HCT116 (cell line): ENCODE measurements around the gene ACER3.
"Not testable (repeated sequence)": the region's sequence is repeated elsewhere in the genome, so short reads cannot be mapped to it uniquely, and the experiment has no call there.

ENCODE experiments used
- CTCF ChIP-seq, 3 experiments: fragments of 200-600 bp in 1 of 3; sonication (generic) in 1 of 3; IDR thresholded peaks in 2 of 3; conservative IDR thresholded peaks in 1 of 3; 2 replicates each; pipeline ENCODE4 v1.5.1; 2012 to 2017; ENCODE audit warnings: low read depth in 2 of 3, low read length in 2 of 3, antibody characterized with exemption in 1 of 3, borderline replicate concordance in 1 of 3, control low read depth in 1 of 3, mild to moderate bottlenecking in 1 of 3, mixed read lengths in 1 of 3, mixed run types in 1 of 3, moderate library complexity in 1 of 3; ENCODE audit not compliant: insufficient read depth in 1 of 3
- EZH2 ChIP-seq: fragments of 200-600 bp; sonication (generic); IDR thresholded peaks from 2 replicates; pipeline ENCODE4 v1.6.1; 2017; ENCODE audit warnings: antibody characterized with exemption, mixed run types
- EZH2phosphoT487 ChIP-seq: fragments of 200-600 bp; IDR thresholded peaks from 2 replicates; pipeline ENCODE4 v1.6.1; 2018; ENCODE audit warnings: antibody characterized with exemption, borderline replicate concordance
- MAX ChIP-seq: IDR thresholded peaks from 2 replicates; pipeline ENCODE4 v1.6.1; 2012
- POLR2A ChIP-seq: IDR thresholded peaks from 2 replicates; pipeline ENCODE4 v1.7.0; 2011; ENCODE audit warnings: borderline replicate concordance; ENCODE audit not compliant: insufficient read depth, insufficient read length; ENCODE audit errors: extremely low read depth
- POLR2AphosphoS5 ChIP-seq: IDR thresholded peaks from 2 replicates; pipeline ENCODE4 v1.6.1; 2011; ENCODE audit warnings: mild to moderate bottlenecking, low read depth, low read length, moderate library complexity
- RAD21 ChIP-seq: IDR thresholded peaks from 2 replicates; pipeline ENCODE4 v1.6.1; 2012; ENCODE audit warnings: low read depth, mild to moderate bottlenecking
- SIN3A ChIP-seq: IDR thresholded peaks from 2 replicates; pipeline ENCODE4 v1.6.1; 2012; ENCODE audit warnings: low read depth
- TCF7L2 ChIP-seq: IDR thresholded peaks from 2 replicates; pipeline ENCODE4 v1.7.0; 2011; ENCODE audit warnings: borderline replicate concordance, inconsistent platforms; ENCODE audit not compliant: insufficient read depth, insufficient read length; ENCODE audit errors: extremely low read depth
- YY1 ChIP-seq: IDR thresholded peaks from 2 replicates; pipeline ENCODE4 v1.6.1; 2011; ENCODE audit warnings: low read length, low read depth, moderate library complexity, mild to moderate bottlenecking; ENCODE audit not compliant: insufficient replicate concordance; ENCODE audit errors: extremely low read depth
- ZBTB33 ChIP-seq: IDR thresholded peaks from 2 replicates; pipeline ENCODE4 v1.6.1; 2011; ENCODE audit warnings: mild to moderate bottlenecking, low read length, moderate library complexity; ENCODE audit not compliant: insufficient replicate concordance; ENCODE audit errors: extremely low read depth
- ZFX ChIP-seq: fragments of 450-650 bp; IDR thresholded peaks from 2 replicates; pipeline ENCODE4 v1.6.1; 2017
- ZNF274 ChIP-seq: fragments of 200-500 bp; sonication (Bioruptor generic); IDR thresholded peaks from 2 replicates; pipeline ENCODE4 v1.6.1; 2014; ENCODE audit warnings: mild to moderate bottlenecking, low read depth, low read length, inconsistent platforms
- TF ChIP-seq, protein P1 (sequence below): IDR thresholded peaks from 2 replicates; pipeline ENCODE4 v1.6.1; 2012; ENCODE audit warnings: low read depth

- TF ChIP-seq EZH2phosphoT487; POLR2A; EZH2; ZFX; YY1; CTCF (IDR thresholded peaks at IDR 0.05 in 2 of 3, conservative IDR thresholded peaks at IDR 0.05 in 1 of 3; ENCODE audit: borderline replicate concordance in 1 of 3, insufficient read depth in 1 of 3, low read depth in 2 of 3, low read length in 2 of 3); POLR2AphosphoS5; TCF7L2; ZBTB33; SIN3A; RAD21; ZNF274; MAX: not testable (repeated sequence)
- TF ChIP-seq, protein P1, sequence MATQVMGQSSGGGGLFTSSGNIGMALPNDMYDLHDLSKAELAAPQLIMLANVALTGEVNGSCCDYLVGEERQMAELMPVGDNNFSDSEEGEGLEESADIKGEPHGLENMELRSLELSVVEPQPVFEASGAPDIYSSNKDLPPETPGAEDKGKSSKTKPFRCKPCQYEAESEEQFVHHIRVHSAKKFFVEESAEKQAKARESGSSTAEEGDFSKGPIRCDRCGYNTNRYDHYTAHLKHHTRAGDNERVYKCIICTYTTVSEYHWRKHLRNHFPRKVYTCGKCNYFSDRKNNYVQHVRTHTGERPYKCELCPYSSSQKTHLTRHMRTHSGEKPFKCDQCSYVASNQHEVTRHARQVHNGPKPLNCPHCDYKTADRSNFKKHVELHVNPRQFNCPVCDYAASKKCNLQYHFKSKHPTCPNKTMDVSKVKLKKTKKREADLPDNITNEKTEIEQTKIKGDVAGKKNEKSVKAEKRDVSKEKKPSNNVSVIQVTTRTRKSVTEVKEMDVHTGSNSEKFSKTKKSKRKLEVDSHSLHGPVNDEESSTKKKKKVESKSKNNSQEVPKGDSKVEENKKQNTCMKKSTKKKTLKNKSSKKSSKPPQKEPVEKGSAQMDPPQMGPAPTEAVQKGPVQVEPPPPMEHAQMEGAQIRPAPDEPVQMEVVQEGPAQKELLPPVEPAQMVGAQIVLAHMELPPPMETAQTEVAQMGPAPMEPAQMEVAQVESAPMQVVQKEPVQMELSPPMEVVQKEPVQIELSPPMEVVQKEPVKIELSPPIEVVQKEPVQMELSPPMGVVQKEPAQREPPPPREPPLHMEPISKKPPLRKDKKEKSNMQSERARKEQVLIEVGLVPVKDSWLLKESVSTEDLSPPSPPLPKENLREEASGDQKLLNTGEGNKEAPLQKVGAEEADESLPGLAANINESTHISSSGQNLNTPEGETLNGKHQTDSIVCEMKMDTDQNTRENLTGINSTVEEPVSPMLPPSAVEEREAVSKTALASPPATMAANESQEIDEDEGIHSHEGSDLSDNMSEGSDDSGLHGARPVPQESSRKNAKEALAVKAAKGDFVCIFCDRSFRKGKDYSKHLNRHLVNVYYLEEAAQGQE: not testable (repeated sequence)
Observed at GRCh38 chr11:77018396-77018924, 157.7 kb downstream of the ACER3 start.
